Adipocyte (in vitro differentiated cells): ENCODE results near the gene PCBD2.

Source experiments
- DNase-seq: peaks from one replicate; pipeline ENCODE4 v3.0.0-alpha.2; 2015; ENCODE audit warnings: low read depth
- H3K27me3 ChIP-seq: replicated peaks from 2 replicates; pipeline ENCODE4 v1.7.0; 2013; ENCODE audit warnings: mild to moderate bottlenecking, low read length, moderate library complexity; ENCODE audit not compliant: control insufficient read depth, insufficient read depth
- H3K36me3 ChIP-seq: 2 replicates; pipeline ENCODE4 v1.7.0; 2013; ENCODE audit warnings: low read length, mild to moderate bottlenecking, moderate library complexity; ENCODE audit not compliant: control insufficient read depth, insufficient read depth, severe bottlenecking
- H3K4me1 ChIP-seq: 2 replicates; pipeline ENCODE4 v1.7.0; 2013; ENCODE audit warnings: mild to moderate bottlenecking, low read length, moderate library complexity; ENCODE audit not compliant: control insufficient read depth, insufficient read depth
- H3K4me3 ChIP-seq: 2 replicates; pipeline ENCODE4 v1.7.0; 2013; ENCODE audit warnings: mild to moderate bottlenecking, low read length, moderate library complexity
- H3K9ac ChIP-seq: 2 replicates; pipeline ENCODE4 v1.7.0; 2013; ENCODE audit warnings: mild to moderate bottlenecking, low read length, moderate library complexity
- H3K9me3 ChIP-seq: 2 replicates; pipeline ENCODE4 v1.7.0; 2013; ENCODE audit warnings: mild to moderate bottlenecking, low read length, moderate library complexity; ENCODE audit not compliant: control insufficient read depth

PCBD2 gene

DNA sequence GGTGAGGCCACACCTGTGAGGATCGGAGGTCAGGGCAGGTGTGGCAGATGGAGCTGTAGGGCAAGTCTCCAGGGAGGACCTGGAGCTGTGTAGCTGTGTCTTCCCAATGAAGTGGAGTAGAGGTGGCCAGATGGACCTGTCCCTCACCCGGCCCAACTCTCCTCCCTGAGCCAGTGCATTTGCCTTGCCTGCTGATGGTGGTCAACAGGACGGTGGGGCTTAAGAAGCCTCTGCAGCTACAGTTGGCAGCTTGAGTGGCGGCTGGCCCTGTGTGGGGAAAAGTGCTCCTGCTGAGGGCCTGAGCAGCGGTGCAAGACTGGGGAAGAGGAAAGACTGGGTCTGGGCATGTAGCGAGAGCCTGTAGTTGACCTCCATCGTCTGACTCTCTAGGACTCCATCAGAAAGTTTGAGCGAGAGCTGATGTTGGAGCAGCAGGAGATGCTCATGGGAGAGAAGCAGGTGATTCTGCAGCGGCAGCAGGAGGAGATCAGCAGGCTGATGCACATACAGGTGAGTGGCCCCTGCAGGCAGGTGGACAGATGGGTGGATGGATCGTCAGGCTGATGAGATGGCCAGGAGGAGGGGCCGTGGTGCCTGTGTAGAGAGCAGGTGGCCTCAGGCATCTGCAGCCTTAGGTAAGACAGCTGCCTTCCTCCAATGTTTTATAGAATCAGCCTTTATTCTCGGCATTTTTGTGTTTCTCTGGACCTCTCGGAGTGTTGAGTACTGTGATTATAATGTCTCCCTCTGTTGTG lies 104.2 kb downstream of the PCBD2 start:
- H3K4me3 ChIP-seq: no peak overlapping the region
- DNase-seq: no peak
- no peak overlapping the region for H3K9ac ChIP-seq
- H3K4me1 ChIP-seq: peaks cover 1% of the 10 kb centered on the region
- H3K9me3 ChIP-seq: no peaks in the 10 kb centered on the region
- peaks cover 6% of the 10 kb centered on the region for H3K27me3 ChIP-seq
- no peaks in the 10 kb centered on the region for H3K36me3 ChIP-seq

DNA sequence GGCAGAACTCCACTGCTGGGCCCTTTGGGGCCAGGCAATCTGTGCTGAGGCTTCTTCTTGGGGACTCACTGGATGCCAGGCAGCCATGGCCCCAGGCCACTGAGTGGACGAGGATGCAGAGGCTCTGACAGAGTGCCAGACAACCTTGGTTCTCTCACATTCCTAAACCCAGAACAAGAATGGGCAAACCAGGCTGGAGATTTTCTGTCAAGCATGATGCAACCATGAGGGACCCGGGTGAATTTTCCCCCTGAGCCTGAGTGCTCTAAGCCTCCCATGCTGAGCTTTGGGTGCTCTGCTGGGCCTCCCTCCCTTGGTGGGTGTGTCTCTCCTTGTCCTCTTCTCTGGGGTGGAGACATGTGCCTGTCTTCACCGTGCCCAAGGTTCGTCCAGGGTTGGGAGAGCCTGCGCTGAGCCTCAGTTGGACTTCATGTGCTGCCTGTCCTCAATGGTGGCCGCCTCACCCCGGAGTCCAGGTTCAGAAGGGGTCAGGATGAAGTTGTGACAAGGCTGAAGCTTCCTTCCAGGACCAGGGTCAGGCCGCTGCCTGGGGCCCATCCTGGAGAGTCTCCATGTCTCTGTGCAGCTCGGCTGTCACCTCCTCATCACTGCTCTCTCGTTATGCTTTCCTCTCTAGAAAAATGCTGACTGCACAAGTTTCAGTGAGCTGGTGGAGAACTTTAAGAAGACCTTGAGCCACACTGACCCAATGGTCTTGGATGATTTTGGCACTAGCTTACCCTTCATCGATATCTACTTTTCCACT lies 105.0 kb downstream of the PCBD2 start:
- H3K36me3 ChIP-seq: no peaks in the 10 kb centered on the region
- H3K4me3 ChIP-seq: no peak overlapping the region
- peaks cover 6% of the 10 kb centered on the region for H3K4me1 ChIP-seq
- H3K9ac ChIP-seq: no peak overlapping the region
- peak; percentile 22 for DNase-seq
- peaks cover 7% of the 10 kb centered on the region for H3K27me3 ChIP-seq
- no peaks in the 10 kb centered on the region for H3K9me3 ChIP-seq

DNA sequence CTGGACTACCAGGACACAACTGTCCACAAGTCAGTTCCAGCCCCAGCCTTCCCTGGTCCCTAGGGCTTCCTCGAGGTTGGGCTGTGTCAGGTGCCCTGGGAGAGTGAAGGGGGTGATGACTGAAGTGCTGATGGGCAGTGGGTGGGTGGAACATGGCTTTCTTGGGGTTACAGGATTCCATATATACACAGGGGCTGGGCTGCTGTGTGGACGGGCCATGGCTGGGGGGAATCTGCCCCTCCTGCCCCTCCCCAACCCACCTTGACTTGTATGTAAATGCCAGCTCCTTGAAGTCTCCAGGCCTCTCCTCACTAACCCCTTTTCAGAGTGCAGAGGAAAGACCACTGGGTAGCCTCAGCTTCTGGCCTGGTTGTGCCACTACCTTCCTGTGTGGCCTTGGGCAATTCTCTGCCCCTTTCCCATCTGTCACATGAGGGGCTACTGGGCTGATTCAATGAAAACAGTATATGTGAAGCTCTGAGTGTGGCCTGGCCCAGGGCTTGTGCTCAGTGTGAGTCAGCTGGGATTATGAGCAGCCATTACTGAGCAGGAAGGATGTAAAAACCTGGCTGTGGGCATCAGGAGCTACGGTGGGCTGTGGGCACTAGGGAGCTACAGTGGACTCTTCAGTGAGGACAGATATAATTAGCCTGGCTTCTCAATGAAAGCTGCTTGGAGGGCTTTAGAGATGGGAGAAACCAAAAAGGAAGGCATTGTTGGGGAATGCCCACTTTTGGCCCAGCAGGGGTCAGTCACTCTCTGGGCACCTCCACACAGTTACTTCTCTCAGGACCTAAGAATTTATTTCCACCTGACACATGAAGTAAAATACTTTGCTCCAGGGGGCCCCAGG lies 105.8 kb downstream of the PCBD2 start:
- H3K4me3 ChIP-seq: no peak overlapping the region
- no peak overlapping the region for H3K9ac ChIP-seq
- H3K9me3 ChIP-seq: no peaks in the 10 kb centered on the region
- no peak for DNase-seq
- H3K4me1 ChIP-seq: peaks cover 6% of the 10 kb centered on the region
- H3K36me3 ChIP-seq: no peaks in the 10 kb centered on the region
- H3K27me3 ChIP-seq: peaks cover 10% of the 10 kb centered on the region

DNA sequence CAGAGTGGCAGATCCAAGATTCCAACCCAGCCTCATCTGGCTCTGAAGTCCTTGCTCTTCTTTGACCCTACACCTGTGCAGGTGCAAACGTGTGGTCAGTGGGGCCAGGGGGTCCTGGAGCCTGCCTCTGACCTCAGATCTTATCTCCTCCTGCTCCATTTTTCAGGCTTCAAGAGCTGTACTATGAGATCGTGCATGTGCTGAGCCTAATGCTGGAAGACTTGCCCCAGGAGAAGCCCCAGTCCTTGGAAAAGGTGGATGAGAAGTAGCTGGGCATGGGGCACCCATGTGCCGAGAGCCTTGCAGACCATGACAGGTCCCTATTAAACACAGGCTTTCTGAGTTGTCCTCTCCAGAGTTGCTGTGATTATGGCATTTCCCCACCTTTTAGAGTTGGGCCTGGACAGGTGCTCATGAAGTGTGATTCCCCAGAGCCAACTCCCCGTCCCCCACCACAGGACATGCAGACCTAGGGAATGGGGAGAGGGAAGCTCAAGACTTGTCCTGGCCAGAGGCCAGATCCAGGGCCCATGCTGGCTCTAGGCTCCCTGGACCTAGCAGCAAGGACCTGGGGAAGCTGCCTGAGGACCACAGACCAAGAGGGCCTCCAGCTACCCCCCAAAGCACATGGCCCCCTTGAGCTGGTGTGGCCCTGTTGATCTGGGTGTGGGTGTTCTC lies 106.6 kb downstream of the PCBD2 start:
- no peak overlapping the region for H3K4me3 ChIP-seq
- no peaks in the 10 kb centered on the region for H3K36me3 ChIP-seq
- no peak overlapping the region for H3K9ac ChIP-seq
- peaks cover 10% of the 10 kb centered on the region for H3K27me3 ChIP-seq
- no peak for DNase-seq
- peaks cover 6% of the 10 kb centered on the region for H3K4me1 ChIP-seq
- no peaks in the 10 kb centered on the region for H3K9me3 ChIP-seq

DNA sequence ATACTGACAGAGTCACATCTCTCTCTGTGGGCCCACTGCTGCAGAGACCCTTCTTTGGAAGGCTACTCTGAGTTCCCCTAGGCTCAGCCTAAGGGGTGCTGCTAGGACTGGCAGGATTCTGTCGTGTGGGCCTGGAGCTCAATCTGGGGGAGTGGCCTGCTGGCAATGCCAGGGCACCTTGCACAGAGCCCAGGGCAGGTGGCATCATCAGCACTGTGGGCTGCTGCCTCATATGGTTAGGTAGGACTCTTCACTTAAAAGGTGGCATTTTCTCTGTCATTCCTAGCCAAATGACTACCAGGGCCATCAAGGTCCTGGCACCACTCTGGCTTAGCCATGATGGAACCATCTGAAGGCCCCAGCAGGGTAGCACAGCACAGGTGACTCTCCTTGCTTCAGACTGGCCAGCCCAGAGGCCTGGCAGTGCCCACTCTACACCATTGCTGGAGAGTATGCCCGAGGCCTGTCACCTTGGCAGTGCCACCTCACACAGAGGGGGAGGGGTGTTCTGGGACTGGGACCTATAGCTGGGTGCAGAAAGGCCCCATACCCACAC lies 107.2 kb downstream of the PCBD2 start:
- no peak overlapping the region for H3K4me3 ChIP-seq
- H3K9me3 ChIP-seq: no peaks in the 10 kb centered on the region
- DNase-seq: no peak
- no peaks in the 10 kb centered on the region for H3K36me3 ChIP-seq
- peaks cover 6% of the 10 kb centered on the region for H3K4me1 ChIP-seq
- no peak overlapping the region for H3K9ac ChIP-seq
- H3K27me3 ChIP-seq: peaks cover 10% of the 10 kb centered on the region
